Stomach (tissue), 9 donors: ENCODE data around the gene KANSL3. TPM values are rescaled to one million over a fixed set of nuclear protein-coding genes. Genes with fewer than 3 reads are reported as not detected.

Experiments used
- DNase-seq, 2 donors: peaks; one replicate each; pipeline versions ENCODE4 v3.0.0 to v3.0.0-alpha.2; 2013 to 2019
- H3K27ac ChIP-seq, 5 donors: fragments of 200-600 bp in 4 of 5; sonication (generic) in 4 of 5; one replicate each; pipeline ENCODE4 v1.5.1; 2013 to 2019; ENCODE audit warnings: mild to moderate bottlenecking in 1 of 5, moderate library complexity in 1 of 5
- H3K27me3 ChIP-seq, 3 donors: fragments of 200-600 bp; sonication (generic); one replicate each; pipeline ENCODE4 v1.5.1; 2017 to 2019; ENCODE audit warnings: mixed run types in 1 of 3
- H3K36me3 ChIP-seq, 4 donors: fragments of 200-600 bp; sonication (generic); 1 replicate in 3 of 4; 2 replicates in 1 of 4; pipeline ENCODE4 v1.5.1; 2016 to 2019
- H3K4me1 ChIP-seq, 4 donors: fragments of 200-600 bp; sonication (generic); one replicate each; pipeline ENCODE4 v1.5.1; 2016 to 2019
- H3K4me3 ChIP-seq, 4 donors: fragments of 200-600 bp; sonication (generic) in 3 of 4; one replicate each; pipeline ENCODE4 v1.5.1; 2016 to 2019; ENCODE audit warnings: mild to moderate bottlenecking in 1 of 4
- H3K9me3 ChIP-seq, 4 donors: fragments of 200-600 bp; sonication (generic); one replicate each; pipeline ENCODE4 v1.5.1; 2016 to 2019
- EP300 ChIP-seq: sonication (generic); formaldehyde crosslinking; IDR thresholded peaks from one replicate; pipeline ENCODE4 v1.6.1; 2017; ENCODE audit warnings: antibody characterized with exemption
- POLR2A ChIP-seq, 4 donors: fragments of 450-650 bp; IDR thresholded peaks; one replicate each; pipeline ENCODE4 v1.6.1; 2016; ENCODE audit warnings: antibody characterized with exemption in 4 of 4, control low read depth in 2 of 4, mild to moderate bottlenecking in 1 of 4, moderate library complexity in 1 of 4
- POLR2AphosphoS5 ChIP-seq, 3 donors: sonication (generic); formaldehyde crosslinking; IDR thresholded peaks; one replicate each; pipeline ENCODE4 v1.6.1; 2016; ENCODE audit warnings: antibody characterized with exemption in 3 of 3
- WGBS, 5 donors: extraction: QIAGEN DNeasy Blood & Tissue Kit in 3 of 5; methylation state at CpG; one replicate each; pipeline versions ENCODE4 v1.1.5 to v1.1.7; 2013 to 2018; 5-methylcytosine and 5-hydroxymethylcytosine counted together
- intact Hi-C: fragments of 100-400 bp; cut with DNase I; formaldehyde crosslinking; loops from one replicate; pipeline ENCODE4 v1.15.1; 2023; ENCODE audit warnings: low total_unique reads
- polyA plus RNA-seq, 3 donors: library from polyadenylated mRNA; stranded (reverse); fragments of 200-250 nt; gene quantifications; one replicate each; pipeline ENCODE4 v1.2.3, GENCODE V29; 2013
- total RNA-seq, 5 donors: library from RNA; depleted of rRNA; stranded (reverse); fragments of >200 nt; gene quantifications; one replicate each; pipeline versions ENCODE4 v1.1.0 to v1.2.3, GENCODE V29; 2014 to 2016
- TF ChIP-seq, protein P1 (sequence below), 7 experiments: fragments of 450-650 bp in 4 of 7; fragments of 200-600 bp in 3 of 7; sonication (generic) in 3 of 7; IDR thresholded peaks; one replicate each; pipeline ENCODE4 v1.5.1; 2016 to 2019; ENCODE audit warnings: antibody characterized with exemption in 7 of 7, control low read depth in 2 of 7, mild to moderate bottlenecking in 1 of 7
- donor health status: healthy with polysubstance abuse.
- donor health status: Bipolar disorder and iron deficiency.
- donor health status: healthy.

The KANSL3 gene
- total and polyA plus RNA-seq, 8 donors: 13.6 to 139 (median 30.2) TPM

DNA sequence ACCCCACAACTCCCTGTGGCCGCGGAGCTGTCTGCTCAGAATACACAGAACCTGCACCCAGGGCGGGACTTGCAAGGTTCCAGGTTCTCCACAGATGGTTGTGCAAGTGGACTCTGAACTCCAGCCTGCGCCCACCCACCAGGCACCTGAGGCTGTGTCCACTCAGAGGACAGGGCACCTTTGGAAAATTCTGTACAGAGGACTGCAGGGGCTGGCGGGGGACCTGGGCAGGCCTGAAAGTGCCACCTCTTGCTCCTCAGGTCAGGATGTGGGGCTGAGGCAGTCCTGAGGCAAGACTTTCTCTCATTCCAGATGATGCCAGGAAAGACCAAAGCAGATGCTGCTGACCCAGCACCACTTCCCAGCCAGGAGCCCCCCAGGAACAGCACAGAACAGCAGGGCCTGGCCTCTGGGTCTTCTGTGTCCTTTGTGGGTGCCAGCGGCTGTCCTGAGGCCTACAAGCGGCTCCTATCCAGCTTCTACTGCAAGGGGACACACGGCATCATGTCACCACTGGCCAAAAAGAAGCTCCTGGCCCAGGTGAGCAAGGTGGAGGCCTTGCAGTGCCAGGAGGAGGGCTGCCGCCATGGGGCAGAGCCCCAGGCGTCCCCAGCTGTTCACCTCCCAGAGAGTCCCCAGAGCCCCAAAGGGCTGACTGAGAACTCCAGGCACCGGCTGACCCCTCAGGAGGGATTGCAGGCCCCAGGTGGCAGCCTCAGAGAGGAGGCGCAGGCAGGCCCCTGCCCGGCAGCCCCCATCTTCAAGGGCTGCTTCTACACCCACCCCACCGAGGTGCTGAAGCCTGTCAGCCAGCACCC lies 87.1 kb downstream of the KANSL3 start:
- no peak for DNase-seq
- peak overlapping the region in 1 of 5 donors; percentile 20 for H3K27ac ChIP-seq
- TF ChIP-seq EP300: no peak
- TF ChIP-seq POLR2A (IDR thresholded peaks at IDR 0.05): no peak
- TF ChIP-seq POLR2AphosphoS5 (IDR thresholded peaks at IDR 0.05): no peak
- TF ChIP-seq, protein P1, sequence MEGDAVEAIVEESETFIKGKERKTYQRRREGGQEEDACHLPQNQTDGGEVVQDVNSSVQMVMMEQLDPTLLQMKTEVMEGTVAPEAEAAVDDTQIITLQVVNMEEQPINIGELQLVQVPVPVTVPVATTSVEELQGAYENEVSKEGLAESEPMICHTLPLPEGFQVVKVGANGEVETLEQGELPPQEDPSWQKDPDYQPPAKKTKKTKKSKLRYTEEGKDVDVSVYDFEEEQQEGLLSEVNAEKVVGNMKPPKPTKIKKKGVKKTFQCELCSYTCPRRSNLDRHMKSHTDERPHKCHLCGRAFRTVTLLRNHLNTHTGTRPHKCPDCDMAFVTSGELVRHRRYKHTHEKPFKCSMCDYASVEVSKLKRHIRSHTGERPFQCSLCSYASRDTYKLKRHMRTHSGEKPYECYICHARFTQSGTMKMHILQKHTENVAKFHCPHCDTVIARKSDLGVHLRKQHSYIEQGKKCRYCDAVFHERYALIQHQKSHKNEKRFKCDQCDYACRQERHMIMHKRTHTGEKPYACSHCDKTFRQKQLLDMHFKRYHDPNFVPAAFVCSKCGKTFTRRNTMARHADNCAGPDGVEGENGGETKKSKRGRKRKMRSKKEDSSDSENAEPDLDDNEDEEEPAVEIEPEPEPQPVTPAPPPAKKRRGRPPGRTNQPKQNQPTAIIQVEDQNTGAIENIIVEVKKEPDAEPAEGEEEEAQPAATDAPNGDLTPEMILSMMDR (IDR thresholded peaks at IDR 0.05): no peak
- intact Hi-C loops: no loop called here
- H3K4me1 ChIP-seq: peaks cover 0 to 41% (median 28%) of the 10 kb centered on the region in 4 donors
- peaks cover 36 to 71% (median 62%) of the 10 kb centered on the region in 4 donors for H3K36me3 ChIP-seq
- H3K4me3 ChIP-seq: no peak overlapping the region
- no peaks in the 10 kb centered on the region for H3K27me3 ChIP-seq
- WGBS, 5 donors: 87 to 95% (median 91%) methylated on average over 7 to 14 of the region's 14 CpGs
- H3K9me3 ChIP-seq: no peaks in the 10 kb centered on the region

DNA sequence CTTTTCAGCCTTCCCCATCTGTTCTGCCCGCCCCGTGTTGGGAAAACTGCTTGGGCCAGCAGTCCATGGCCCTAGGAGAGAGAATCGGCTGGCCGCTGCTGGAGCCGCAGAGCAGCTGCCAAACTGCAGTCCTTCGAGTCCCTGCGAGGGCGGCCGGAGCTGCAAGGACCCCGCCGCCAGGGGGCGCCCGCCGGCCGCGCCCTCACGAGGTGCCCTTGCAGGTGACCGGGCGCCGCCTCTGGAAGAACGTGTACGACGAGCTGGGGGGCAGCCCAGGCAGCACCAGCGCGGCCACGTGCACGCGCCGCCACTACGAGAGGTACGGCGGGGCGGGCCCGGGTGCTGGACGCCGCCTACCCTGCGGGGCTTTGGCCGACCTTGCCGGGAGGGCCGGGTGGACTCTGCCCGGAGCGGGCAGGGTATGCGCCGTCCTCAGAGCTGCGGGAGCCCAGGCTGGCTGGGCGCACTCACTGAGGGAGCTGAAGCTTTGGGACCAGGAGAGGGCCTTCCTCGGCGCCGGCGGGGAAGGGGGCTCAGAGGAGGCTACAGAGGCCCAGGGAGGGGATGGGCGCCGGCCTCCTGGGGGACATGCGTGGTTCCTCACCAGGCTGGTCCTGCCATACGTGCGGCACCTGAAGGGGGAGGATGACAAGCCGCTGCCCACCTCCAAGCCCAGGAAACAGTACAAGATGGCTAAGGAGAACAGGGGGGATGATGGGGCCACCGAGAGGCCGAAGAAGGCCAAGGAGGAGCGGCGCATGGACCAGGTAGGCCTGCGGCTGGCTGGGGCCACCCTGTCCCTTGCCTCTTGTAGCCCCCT lies 87.9 kb downstream of the KANSL3 start:
- intact Hi-C loops: no loop called here

DNA sequence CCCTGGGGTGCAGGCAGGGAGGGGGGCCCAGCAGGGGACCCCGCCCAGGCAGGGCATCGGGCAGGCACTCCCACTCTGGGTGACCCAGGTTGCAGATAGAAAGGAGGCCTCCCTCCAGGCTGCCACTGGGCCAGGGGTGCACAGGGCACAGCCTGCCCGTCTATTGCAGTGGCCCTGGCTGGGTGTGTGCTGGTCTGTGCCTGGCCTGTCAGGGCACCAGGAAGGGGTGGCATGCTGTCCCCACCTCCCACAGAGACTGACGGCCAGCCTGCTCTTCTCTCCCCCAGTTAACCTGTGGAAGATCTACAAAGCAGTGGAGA lies 88.7 kb downstream of the KANSL3 start:
- H3K27me3 ChIP-seq: no peaks in the 10 kb centered on the region
- H3K4me3 ChIP-seq: no peak overlapping the region
- intact Hi-C loops: no loop called here
- no peak for DNase-seq
- 63 to 92% (median 74%) methylated on average over 2 to 4 of the region's 4 CpGs for WGBS, 5 donors
- no peaks in the 10 kb centered on the region for H3K9me3 ChIP-seq
- peaks cover 36 to 80% (median 62%) of the 10 kb centered on the region in 4 donors for H3K36me3 ChIP-seq
- no peak for TF ChIP-seq POLR2AphosphoS5 (IDR thresholded peaks at IDR 0.05)
- no peak for TF ChIP-seq EP300
- TF ChIP-seq, protein P1 (IDR thresholded peaks at IDR 0.05): no peak
- no peak for TF ChIP-seq POLR2A (IDR thresholded peaks at IDR 0.05)
- H3K4me1 ChIP-seq: peaks cover 2 to 41% (median 26%) of the 10 kb centered on the region in 4 donors
- no peak overlapping the region for H3K27ac ChIP-seq

More for the DNA sequence above, 87.9 kb downstream of the KANSL3 start:
- DNase-seq: peak; percentile 86 to 91
- H3K4me1 ChIP-seq: peaks cover 0 to 44% (median 28%) of the 10 kb centered on the region in 4 donors
- H3K36me3 ChIP-seq: peaks cover 36 to 79% (median 62%) of the 10 kb centered on the region in 4 donors
- no peaks in the 10 kb centered on the region for H3K27me3 ChIP-seq
- no peak overlapping the region for H3K4me3 ChIP-seq
- no peak for TF ChIP-seq EP300
- TF ChIP-seq POLR2A (IDR thresholded peaks at IDR 0.05): no peak
- TF ChIP-seq POLR2AphosphoS5 (IDR thresholded peaks at IDR 0.05): peak in 1 of 3 donors; percentile 63
- TF ChIP-seq, protein P1 (IDR thresholded peaks at IDR 0.05): peak in 5 of 7 experiments; percentile 61 to 76 (median 69)
- no peaks in the 10 kb centered on the region for H3K9me3 ChIP-seq
- H3K27ac ChIP-seq: peak overlapping the region in 3 of 5 donors; percentile 5 to 24 (median 20)
- 53 to 73% (median 63%) methylated on average over 37 to 61 of the region's 61 CpGs for WGBS, 5 donors
